Tibial nerve (tissue), 4 donors: ENCODE data around the gene FOXL1. TPM values are rescaled to one million over a fixed set of nuclear protein-coding genes. Genes with fewer than 3 reads are reported as not detected.

Source experiments
- DNase-seq, 2 donors: peaks; one replicate each; pipeline ENCODE4 v3.0.0-alpha.2; 2019; ENCODE audit warnings: low spot score in 2 of 2
- H3K27ac ChIP-seq, 4 donors: fragments of 200-600 bp; sonication (generic) in 3 of 4; one replicate each; pipeline ENCODE4 v1.5.1; 2017 to 2019; ENCODE audit warnings: mild to moderate bottlenecking in 1 of 4
- H3K27me3 ChIP-seq, 2 donors: fragments of 200-600 bp; sonication (generic) in 1 of 2; one replicate each; pipeline versions ENCODE4 v1.5.1 to v1.6.0; 2017 to 2019
- H3K36me3 ChIP-seq, 3 donors: fragments of 200-600 bp; sonication (generic); one replicate each; pipeline ENCODE4 v1.5.1; 2018 to 2019
- H3K4me1 ChIP-seq, 4 donors: fragments of 200-600 bp; sonication (generic) in 3 of 4; one replicate each; pipeline ENCODE4 v1.5.1; 2017 to 2019
- H3K4me3 ChIP-seq, 4 donors: fragments of 200-600 bp; sonication (generic) in 3 of 4; one replicate each; pipeline ENCODE4 v1.5.1; 2017 to 2019; ENCODE audit warnings: mild to moderate bottlenecking in 1 of 4, moderate library complexity in 1 of 4
- H3K9me3 ChIP-seq, 4 donors: fragments of 200-600 bp; sonication (generic) in 3 of 4; one replicate each; pipeline ENCODE4 v1.5.1; 2017 to 2019
- CTCF ChIP-seq, 5 experiments: fragments of 200-600 bp in 3 of 5; fragments of 450-650 bp in 2 of 5; sonication (generic) in 3 of 5; IDR thresholded peaks; one replicate each; pipeline ENCODE4 v1.5.1; 2016 to 2019; ENCODE audit warnings: antibody characterized with exemption in 5 of 5, mild to moderate bottlenecking in 3 of 5, moderate library complexity in 2 of 5
- EP300 ChIP-seq, 2 donors: sonication (generic); formaldehyde crosslinking; IDR thresholded peaks; one replicate each; pipeline ENCODE4 v1.6.1; 2017; ENCODE audit warnings: antibody characterized with exemption in 2 of 2, mild to moderate bottlenecking in 1 of 2
- POLR2A ChIP-seq, 2 donors: fragments of 450-650 bp; IDR thresholded peaks; one replicate each; pipeline ENCODE4 v1.6.1; 2017; ENCODE audit warnings: antibody characterized with exemption in 2 of 2, mild to moderate bottlenecking in 2 of 2, moderate library complexity in 2 of 2
- WGBS, 2 donors: methylation state at CpG; one replicate each; pipeline ENCODE4 v1.1.5; 2018; 5-methylcytosine and 5-hydroxymethylcytosine counted together
- total RNA-seq, 4 donors: library from RNA; depleted of rRNA; stranded (reverse); fragments of >200 nt; gene quantifications; one replicate each; pipeline ENCODE4 v1.1.0, GENCODE V29; 2016

Gene FOXL1
- total RNA-seq, 4 donors from 2014 or later: 6.9 to 10.5 (median 8.1) TPM

GRCh38 chr16:86622700-86623615, 44.6 kb downstream of the FOXL1 start:
- Histone ChIP-seq H3K27me3 (no peaks in the 10 kb centered on the region), H3K9me3 (no peaks in the 10 kb centered on the region), H3K4me1 (no peaks in the 10 kb centered on the region), H3K27ac (no peak overlapping the region), H3K36me3 (no peaks in the 10 kb centered on the region), H3K4me3 (no peak overlapping the region)
- DNase-seq: no peak
- no peak for TF ChIP-seq POLR2A (IDR thresholded peaks at IDR 0.05)
- no peak for TF ChIP-seq CTCF (IDR thresholded peaks at IDR 0.05)
- TF ChIP-seq EP300 (IDR thresholded peaks at IDR 0.05): no peak
- 89% methylated on average over 16 of the region's 16 CpGs for WGBS, 2 donors

- TF ChIP-seq CTCF (IDR thresholded peaks at IDR 0.05): no peak
- TF ChIP-seq POLR2A (IDR thresholded peaks at IDR 0.05): no peak
- no peak for TF ChIP-seq EP300 (IDR thresholded peaks at IDR 0.05)
- H3K4me3 ChIP-seq: no peak overlapping the region
- no peak for DNase-seq
- no peak overlapping the region for H3K27ac ChIP-seq
- no peaks in the 10 kb centered on the region for H3K9me3 ChIP-seq
- no peaks in the 10 kb centered on the region for H3K27me3 ChIP-seq
- H3K36me3 ChIP-seq: no peaks in the 10 kb centered on the region
- no peaks in the 10 kb centered on the region for H3K4me1 ChIP-seq
- WGBS, 2 donors: 84 to 89% methylated on average over 17 of the region's 17 CpGs
Observed at GRCh38 chr16:86625029-86625428, 46.7 kb downstream of the FOXL1 start.

- Histone ChIP-seq H3K4me1 (no peaks in the 10 kb centered on the region), H3K4me3 (no peak overlapping the region), H3K36me3 (no peaks in the 10 kb centered on the region), H3K9me3 (no peaks in the 10 kb centered on the region), H3K27me3 (no peaks in the 10 kb centered on the region), H3K27ac (no peak overlapping the region)
- no peak for DNase-seq
- no peak for TF ChIP-seq EP300 (IDR thresholded peaks at IDR 0.05)
- TF ChIP-seq CTCF (IDR thresholded peaks at IDR 0.05): no peak
- TF ChIP-seq POLR2A (IDR thresholded peaks at IDR 0.05): no peak
- 71% methylated on average over 7 of the region's 7 CpGs for WGBS, 2 donors
Observed at GRCh38 chr16:86625821-86626220, 47.5 kb downstream of the FOXL1 start.

- no peaks in the 10 kb centered on the region for H3K36me3 ChIP-seq
- WGBS, 2 donors: 82 to 89% methylated on average over 12 of the region's 12 CpGs
- TF ChIP-seq EP300 (IDR thresholded peaks at IDR 0.05) (no peak), POLR2A (IDR thresholded peaks at IDR 0.05) (no peak), CTCF (IDR thresholded peaks at IDR 0.05) (no peak)
- H3K27me3 ChIP-seq: no peaks in the 10 kb centered on the region
- H3K4me3 ChIP-seq: no peak overlapping the region
- DNase-seq: no peak
- H3K4me1 ChIP-seq: no peaks in the 10 kb centered on the region
- H3K27ac ChIP-seq: no peak overlapping the region
- no peaks in the 10 kb centered on the region for H3K9me3 ChIP-seq
Observed at GRCh38 chr16:86626284-86626683, 47.9 kb downstream of the FOXL1 start.

- WGBS, 2 donors: 94 to 98% methylated on average over 8 of the region's 8 CpGs
- Histone ChIP-seq H3K9me3 (no peaks in the 10 kb centered on the region), H3K4me1 (no peaks in the 10 kb centered on the region), H3K27me3 (no peaks in the 10 kb centered on the region), H3K4me3 (no peak overlapping the region), H3K36me3 (no peaks in the 10 kb centered on the region), H3K27ac (no peak overlapping the region)
- TF ChIP-seq CTCF (IDR thresholded peaks at IDR 0.05): no peak
- TF ChIP-seq POLR2A (IDR thresholded peaks at IDR 0.05): no peak
- TF ChIP-seq EP300 (IDR thresholded peaks at IDR 0.05): no peak
- no peak for DNase-seq
Observed at GRCh38 chr16:86626966-86627365, 48.6 kb downstream of the FOXL1 start.
